Stromal cell of bone marrow (primary cell): ENCODE measurements around the gene IL22RA1.

Experiments
- DNase-seq: peaks from one replicate; pipeline ENCODE4 v3.0.0-alpha.2; 2012; ENCODE audit warnings: low read depth

Gene IL22RA1

DNA sequence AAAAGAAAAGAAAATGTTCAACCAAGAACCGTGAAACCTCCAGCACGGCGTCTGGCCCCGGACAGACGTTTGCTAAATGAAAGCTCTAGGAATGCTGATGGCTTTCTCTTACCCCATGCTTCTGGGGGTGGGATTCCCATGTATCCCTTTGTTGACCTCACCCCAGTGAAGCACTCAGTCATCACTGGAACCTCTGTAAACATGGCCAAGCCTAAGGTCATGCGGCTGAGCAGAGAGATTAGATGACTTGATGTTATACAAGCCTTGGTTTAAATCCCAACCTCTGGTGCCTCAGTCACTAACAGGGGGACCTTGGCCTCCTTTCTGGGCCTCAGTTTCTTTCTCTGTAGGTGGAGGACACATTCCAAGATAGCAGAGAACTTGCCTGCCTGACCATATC lies 28.2 kb downstream of the IL22RA1 start:
- DNase-seq: no peak

DNA sequence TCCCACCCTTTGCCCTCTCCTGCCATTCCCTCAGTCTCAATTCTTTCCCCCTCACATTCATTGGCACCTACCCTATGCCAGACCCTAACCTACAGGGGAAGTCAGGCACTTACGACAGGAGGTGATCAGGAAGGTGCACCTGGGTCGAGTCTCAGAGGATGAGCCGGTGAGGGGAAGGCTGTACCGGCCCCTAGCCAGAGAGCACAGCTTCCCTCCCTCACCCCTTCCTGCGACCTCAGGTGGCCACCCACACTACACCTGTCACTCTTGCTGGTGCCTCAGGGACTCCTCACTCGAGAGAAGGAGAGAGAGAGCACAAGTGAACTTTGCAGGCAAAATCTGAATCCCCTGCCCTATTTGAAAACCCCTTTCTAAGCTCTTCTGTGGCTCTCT lies 29.3 kb downstream of the IL22RA1 start:
- DNase-seq: no peak

DNA sequence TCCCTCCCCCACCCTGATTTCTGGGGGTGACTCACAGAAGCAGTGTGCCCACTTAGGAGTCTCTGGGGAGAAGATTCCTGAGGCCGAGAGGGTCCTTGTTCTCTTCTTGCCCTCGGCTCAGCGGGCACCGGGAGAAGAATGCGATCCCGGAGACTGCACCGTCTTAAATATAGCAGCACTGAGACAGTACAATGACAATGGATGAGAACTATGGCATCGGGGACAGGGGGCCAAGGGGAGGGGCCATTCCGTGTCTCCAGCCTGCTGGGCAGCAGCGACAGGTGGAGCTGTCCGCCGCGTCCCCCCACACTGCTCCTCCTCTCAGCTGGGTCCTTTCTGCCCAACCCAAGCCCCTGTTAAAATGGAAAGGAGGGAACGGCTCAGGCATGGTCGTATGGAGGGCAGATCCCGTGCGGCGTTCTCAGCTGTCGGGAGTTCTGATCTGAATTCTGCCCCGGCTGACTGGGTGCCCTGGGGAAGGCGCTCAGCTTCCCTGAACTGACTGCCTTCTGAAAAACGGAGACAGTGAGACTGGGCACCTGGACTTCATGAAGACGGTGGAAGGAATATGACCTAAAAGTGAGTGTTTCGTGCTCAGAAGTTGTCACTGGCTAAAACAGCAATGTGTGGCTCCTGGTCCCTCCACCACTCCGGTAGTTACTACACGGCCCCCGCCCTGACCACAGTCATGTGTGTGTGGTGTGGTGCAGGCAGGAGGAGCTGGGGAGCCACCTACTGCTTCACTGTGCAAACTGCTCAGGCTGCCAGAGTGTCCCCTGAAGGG lies 30.8 kb downstream of the IL22RA1 start, which contains the start of gene MYOM3:
TSS of gene MYOM3 (minus strand) at position 140 of the 784 bp plus-strand sequence. CDS start 3,499 bp downstream, outside the sequence.
- peak; percentile 61 for DNase-seq

DNA sequence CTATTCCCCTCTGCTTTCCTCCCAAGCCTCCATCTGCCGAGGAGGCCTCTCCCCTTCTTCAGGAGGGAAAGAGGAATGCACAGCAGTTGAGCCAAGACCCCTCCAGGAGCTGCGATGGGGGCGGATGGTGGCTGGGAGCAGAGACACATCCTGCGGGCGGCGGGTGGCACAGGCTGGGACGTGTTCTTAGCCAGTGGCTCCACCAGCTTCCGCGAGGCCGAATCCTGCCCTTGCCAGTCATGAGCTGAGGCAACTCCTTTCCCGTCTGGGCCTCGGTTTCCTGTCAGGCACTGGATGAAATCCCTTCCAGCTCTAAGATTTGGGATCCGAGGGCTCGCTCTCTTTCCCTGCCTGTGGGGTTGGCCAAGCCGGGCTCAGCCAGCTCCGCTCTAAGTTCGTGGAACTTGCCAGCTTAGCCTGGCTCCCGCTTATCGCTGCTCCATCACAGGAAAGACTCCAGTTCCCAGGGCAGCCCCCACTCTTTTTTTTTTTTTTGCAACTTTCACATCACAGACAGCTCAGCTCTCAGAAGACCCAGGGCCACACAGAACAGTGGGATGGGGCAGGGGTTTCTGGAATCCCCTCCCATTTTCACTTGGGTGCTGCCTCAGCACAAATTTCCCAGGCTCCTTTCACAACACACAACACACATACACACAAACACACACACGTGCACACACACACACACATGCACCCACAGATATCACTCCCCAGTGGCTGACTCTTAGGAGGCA lies 31.5 kb downstream of the IL22RA1 start:
- DNase-seq: no peak

DNA sequence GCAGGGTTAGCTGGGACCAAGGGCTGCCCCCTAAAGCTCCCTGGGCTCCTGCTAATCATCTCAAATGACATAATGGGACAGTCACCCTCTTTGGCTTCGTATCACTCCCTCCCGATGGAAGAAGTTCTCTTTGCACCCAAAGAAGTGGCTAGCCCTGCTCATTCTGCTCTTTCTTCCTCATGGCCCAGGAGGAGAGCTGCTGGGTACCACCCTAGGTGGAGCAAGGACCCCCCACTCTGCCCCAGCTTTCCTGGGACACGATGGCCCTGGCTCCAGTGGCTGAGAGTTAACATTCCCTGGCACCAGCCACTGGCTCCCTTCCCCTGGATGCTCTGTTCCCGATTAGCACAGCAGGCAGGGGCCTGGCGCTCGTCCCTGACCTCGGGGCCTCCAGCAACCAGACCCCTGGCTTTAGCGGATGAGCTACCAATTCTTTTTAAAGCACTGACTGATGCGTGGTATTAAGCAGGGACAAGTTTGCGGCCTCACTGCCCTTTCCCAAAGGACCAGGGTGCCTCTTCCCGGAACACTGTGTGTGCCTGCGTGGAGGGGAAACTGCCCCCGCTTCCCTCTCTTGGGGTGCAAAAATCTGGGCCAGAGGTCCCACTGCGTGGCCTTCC lies 32.2 kb downstream of the IL22RA1 start:
- no peak for DNase-seq

DNA sequence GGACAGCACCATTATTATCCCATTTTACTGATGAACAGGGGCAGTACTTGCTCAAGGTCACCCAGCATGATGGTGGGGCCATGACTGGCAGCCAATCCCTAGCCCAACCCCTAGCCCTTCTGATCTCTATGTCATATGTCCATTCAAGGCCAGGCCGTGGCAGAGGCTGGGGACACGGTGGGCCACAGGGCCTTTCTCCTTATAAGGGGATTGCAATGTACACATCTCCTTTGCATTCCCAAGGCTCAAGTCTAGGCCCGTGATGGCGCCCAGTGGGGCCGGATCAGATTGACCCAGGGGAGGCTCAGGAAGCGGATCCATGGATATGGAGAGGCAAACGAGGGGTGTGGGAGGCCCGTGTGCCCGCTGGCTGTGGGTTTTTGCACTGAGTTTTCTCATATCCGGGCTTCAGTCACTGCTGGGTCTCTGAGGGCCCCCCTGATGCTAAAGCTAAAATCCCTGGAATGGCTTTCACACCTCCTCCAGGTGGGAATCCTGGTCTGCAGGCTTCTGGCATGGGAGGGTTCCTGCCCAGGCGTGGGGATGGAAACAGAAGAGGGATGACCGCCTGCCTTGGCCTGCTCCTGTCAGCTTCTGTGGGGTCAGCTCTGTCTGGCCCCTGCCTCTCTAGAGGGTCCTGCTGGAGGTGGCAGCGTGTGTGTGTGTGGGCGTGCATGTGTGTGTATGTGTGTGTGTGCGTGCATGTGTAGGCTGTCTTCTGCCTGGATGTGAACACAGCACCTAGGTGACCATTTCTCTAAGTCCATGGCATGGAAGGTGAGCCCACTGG lies 33.1 kb downstream of the IL22RA1 start:
- no peak for DNase-seq

DNA sequence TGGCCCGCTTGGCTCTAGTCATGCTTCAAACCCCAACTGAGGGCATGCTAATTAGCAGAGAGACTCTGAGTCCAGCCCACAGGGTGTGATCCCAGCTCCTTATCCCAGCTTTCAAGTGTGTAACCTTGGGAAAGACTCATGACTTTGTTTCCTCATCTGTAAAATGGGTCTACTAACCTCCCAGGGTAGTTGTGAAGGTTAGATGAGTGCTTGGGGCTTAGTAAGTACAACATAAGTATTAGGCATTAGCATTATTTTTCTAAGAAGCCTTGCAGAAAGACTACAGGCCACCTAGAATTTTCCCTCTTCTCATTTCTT lies 33.8 kb downstream of the IL22RA1 start:
- no peak for DNase-seq

DNA sequence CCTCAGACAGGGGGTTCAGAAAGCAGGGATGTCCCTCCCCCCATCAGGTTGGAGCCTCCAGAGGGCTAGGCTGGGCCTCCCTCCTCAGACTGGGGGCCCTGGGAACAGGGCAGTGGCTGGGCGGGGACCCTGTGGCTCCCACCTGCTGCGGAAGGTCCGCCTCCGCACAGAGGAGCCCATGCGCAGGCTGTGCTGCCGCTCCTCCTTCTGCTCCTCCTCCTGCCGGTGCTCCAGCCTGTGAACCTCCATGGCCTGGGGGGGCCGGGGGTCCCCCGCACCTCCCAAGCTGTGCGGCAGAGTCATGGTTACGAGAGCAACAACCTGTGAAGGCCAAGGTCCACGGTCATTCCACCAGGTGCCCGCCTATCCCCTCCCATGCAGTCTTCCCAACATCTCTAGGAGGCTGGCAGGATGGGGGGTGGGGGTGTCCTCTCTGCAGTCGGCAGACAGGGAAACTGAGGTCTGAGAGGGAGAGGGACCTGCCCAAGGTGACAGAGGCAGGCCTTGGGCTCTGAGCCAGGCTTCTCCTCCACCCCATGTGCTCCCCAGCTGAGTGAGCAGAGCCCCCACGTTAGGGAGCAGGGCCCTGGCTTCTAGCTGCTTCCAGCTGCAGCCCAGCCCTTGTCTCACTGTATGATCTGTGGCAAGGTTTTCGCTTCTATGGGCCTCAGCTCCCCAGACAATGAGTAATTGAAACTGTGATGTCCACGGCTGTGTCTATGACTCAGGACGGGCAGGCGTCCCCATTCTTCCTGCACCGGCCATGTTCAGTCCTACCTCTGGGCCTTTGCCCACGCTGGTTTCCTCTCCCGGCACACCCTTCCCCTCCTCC lies 34.4 kb downstream of the IL22RA1 start:
- peak; percentile 77 for DNase-seq

DNA sequence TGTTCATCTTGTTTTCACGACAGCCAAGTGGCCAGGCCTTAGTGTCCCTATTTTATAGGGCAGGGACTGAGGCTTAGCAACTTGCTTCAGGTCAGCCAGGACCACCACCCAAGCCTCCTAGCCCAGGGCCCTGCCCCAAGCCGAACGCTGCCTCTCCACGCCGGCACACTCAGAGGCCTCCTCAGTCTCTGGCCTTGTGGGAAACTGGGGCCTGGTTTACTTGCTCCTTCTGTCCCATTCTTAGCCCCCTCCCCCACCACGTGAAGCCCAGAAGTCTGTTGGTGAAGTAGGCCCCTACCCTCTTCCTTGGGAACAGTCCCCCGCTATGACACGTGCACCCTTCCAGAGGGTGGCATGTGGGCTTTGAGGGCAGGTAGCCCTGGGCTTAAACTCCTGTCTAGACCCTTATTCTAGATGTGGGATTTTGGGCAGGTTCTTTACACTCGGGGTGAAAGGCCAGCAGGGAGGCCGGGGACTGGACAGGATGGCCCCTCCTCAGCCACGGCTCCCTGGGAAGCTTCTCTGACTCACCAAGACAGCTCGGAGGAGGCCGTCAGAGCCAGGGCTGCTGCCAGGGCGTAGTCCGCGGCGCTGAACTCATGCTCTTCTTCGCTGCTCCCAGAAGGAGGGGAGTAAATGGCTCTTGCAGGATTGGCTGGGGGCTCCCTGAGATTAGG lies 35.3 kb downstream of the IL22RA1 start:
- DNase-seq: no peak

DNA sequence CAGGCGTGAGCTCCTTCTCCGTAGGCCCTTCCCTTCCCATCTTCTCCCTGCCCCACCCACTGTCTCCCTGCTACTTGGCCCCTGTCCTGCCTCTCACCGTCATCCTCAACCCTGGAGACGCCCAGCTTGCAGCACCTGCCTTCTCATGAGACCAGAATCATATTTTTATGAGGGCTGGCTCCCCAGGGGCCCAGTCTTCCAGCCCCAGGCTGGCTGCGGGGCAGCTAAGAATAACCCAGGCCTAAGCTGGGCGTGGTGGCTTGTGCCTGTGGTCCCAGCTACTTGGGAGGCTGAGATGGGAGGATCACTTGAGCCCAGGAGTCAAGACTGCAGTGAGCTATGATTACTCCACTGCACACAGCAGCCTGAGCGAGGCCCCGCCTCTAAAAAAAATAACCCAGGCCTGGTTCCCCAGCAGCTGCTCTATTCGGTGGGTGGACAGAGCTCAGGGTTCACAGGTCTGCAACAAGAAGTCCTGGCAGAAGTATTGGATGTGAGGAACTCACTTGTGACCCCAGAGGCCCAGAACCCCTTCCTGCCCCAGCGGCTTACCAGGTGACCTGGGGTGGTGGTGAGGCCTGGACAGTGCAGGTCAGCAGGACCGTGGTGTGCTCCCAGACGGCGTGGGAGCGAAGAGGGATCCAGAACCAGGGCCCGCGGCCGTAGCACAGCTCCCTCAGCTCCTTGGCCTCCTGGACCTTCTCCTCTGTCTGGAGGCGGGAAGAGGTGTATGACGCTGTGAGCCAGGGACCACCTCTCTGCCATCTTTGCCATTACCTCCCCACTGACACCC lies 37.4 kb downstream of the IL22RA1 start:
- no peak for DNase-seq

DNA sequence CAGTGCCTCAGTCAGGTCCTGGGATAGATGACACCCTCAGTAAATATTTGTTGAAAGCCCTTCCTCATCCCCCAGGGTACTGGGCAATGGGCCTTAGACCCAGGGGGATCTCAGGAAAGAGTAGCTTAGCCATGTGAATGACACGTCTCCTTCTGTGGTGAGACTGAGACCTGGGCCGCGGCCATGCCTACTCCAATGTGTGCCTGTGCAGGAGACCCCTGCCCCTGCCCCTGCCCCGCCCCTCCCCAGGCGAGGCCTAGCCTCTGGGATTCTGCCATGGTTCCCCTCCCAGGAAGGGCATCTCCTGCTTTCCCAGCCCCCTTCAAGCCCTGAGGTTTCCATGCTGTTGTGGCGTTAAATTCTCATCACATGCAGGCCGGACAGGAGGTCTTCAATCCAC lies 38.1 kb downstream of the IL22RA1 start:
- no peak for DNase-seq

DNA sequence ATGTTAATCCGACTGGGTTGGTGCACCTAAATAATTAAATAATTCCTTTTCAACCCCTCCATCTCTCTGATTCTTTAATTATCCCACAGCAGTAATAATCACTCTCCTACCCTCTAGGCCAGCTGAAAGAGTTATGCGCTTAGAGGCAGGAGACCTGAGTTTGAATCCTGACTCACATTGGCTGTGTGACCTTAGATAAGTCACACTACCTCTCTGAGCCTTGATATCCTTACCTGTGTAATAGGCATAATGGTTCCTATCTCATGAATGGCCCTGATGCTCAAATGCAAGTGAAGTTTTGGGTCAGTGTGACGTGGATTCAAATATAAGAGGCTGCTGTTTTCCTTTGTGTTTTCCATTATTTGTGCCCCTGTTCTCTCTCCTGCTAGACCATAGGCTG lies 39.1 kb downstream of the IL22RA1 start:
- no peak for DNase-seq

DNA sequence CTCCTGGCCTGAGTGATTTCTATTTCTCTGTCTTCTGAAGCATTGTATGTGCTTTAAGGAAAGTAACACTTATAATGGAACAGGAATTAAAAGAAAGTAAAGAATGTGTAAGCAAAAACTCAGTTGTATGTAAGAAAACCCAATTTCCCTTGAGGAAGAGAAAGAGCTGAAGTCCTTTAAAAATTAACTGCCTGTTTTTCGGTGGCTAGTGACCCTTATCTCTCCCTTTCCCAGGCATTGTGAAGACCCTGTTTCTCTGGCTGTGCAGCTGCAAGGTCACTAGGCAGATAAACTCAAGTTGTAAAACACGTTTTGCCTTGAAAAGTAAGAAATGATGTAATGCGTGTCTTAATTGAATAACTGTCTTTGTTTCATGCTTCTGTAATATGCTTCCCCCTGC lies 39.5 kb downstream of the IL22RA1 start:
- no peak for DNase-seq

DNA sequence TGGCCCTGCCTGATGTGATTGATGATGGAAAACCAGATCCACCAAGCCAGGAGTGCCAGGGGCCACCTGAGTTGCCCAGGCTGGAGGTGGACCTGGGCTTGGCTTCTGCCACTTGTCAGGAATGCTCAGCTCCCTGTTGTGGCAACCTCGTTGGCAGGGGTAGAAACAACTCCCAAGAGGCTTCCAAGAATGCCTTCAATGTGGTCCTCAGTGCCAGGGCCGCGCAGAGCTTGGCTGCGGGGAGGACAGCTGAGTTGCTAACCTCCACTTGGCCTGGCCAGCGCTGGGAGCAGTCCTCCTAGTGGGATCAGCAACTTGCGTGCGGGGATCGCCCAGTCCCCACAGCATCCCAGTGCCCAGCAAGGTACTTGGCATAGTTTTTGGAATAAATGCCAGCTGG lies 40.0 kb downstream of the IL22RA1 start:
- DNase-seq: no peak

DNA sequence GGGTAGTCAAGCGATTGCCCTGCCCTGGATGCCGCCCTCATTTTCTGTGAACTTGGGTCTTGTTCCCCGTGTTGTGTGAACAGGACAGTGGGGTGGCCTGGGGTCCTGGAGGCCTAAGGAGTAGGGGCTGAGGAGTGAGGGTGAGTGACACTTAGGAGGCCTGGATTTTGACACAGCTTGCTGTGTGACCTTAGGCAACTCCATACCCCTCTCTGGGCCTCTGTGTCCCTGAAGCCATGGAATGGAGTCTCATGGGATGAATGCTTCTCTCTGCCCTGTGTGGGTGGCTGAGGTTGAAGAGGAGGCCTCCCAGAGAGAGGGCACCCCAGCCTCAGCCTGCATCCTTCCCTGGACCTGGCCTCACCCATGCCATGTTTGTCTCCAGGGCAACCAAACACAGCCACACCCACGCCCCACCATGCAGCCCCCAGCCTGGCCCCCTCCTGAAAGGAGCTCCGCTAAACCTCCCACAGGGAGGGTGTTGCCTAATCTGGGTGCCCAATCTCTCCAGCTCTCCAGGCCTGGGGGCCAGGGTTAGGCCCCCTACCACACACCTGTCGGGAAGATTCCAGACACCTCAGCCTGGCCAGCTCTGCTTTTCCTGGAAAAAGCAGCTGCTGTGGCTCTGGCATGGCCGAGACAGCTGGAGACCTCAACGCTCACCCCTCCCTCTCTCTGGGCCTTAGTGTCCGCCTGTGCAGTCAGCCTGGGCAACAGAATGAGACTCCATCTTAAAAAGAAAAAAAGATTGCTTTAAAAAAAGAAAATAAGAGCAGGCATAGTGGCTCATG lies 40.9 kb downstream of the IL22RA1 start:
- DNase-seq: no peak

DNA sequence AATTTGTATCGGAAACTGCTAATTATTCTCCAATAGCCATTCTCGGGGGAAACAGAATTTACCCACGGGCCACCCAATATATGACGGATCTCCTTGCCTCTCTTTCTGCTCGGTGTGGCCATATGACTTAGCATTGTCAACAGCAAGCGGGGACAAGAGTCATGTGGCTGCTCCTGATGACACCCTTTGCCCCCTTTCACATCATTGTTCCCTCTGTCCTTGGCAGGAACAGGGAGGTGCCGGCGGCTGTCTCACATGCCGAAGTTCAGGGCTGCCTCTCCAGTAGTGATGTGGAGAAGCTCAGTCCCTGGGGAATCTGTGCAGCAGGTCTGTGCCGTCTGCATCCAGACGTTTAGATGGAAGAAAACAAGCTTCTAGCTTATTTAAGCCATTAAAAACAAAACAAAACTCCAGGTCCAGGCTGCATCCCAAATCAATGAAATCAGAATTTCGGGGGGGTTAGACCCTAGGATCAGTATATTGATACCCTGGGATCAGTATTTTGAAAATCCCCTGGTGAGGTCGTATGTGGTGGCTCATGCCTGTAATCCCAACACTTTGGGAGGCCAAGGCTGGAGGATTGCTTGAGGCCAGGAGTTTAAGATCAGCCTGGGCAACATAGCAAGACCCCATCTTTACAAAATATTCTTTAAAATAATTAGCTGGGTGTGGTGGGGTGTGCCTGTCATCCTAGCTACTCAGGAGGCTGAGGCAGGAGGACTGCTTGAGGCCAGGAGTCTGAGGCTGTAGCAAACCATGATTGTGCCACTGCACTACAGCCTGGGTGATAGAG lies 41.8 kb downstream of the IL22RA1 start:
- no peak for DNase-seq

DNA sequence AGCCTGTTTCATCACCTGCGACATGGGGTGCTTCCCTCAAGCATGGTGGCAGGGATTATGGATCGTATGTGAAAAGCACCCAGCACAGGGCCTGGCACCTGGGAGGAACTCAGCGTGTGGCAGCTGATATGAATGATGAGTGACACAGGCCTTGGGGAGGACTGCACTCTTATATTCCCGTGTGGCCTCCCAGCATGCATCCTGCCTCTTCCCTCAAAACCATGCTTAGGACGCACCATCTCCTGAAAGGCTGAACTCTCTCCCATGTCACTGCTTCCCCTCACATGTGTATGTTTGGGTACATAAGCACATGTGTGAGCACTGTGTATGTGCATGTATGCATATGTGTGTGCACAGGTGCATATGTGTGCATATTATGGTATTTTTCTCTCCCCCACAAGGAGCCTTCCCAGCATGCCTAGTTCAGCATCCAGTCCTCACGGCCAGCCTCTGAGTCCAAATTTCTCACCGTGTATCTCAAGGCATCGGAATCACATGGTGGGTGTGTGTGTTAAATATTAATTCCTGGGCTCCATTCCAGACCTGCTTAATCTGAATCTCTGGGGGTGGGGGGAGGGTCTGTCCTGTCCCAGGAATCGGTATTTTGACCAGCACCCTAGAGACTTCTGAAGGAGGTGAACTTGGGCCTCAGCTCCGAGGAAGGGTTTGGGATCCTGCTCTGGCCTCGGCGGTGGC lies 43.8 kb downstream of the IL22RA1 start:
- DNase-seq: no peak

DNA sequence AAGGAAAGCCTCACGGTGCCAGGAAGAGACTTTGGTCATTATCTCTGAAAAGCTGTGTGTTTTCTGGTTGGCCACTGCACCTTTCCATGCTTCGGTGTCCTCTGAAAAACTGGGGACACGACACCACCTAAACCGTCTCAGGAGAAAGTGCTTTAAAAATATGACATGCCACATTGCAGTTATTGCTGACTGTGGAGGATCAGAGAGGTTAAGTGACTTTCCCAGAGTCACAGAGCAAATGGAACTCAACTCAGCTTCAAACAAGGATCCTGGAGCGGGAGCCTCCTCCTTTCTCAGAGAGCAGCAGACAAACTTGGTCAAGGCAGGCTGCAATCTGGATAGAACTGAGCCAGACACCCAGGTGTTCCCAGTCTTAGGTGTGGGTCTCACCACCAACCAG lies 44.8 kb downstream of the IL22RA1 start:
- DNase-seq: no peak
